NCI-H69 (cell line): Measurements from ENCODE around the gene METRN.

ENCODE experiments used
- DNase-seq: peaks from one replicate; lab custom pipeline; 2025; lab: John Stamatoyannopoulos, UW

METRN gene

GRCh38 chr16:760065-760464, 45.1 kb downstream of the METRN start:
- DNase-seq: no peak

GRCh38 chr16:760545-761343, 45.8 kb downstream of the METRN start, which contains the start of gene MSLN:
MSLN (plus strand) TSS chr16:760734; CDS start chr16:762681, 1,947 bp downstream.
- no peak for DNase-seq

DNA sequence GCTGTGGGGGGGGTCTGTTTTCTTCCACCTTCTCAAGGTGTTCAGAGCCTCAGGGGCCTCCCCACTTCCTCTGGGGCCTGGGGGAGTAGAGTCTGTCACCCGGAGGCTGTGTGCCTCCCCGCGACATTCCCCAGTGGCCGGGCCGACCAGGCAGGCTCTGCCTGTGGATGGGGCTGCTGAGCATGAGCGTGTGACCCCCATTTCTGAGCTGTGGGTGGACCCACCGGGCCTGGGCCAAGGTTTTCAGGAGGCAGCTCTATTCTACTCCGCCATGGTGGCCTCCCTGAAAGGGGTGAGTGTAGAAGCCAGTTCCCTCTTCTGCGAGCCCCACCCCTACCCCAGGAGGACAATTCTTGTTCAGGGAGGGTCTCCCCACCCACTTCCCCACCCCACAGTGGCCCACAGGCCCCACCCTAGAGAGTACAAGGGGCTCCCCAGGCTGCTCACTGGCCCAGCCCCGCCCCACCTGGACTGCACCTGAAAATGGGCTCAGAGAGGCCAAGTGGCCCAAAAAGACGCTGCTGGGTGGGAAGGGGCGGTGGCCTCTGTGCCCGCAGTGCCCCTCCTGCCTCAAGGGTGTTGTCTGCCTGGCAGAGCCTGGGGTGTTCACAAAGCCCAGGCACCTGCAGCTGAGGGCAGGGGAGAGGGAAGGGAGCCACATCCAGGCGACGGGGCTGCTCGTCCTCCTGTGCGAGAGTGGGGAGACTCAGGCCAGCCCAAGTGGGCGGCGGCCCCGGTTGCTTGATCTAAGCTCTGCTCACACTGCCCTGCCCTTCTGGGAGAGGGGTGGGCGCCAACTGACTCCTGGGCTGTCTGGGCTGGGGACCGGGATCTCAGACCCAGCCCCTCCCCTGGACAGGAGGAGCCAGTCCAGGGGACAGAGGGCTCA, 47.0 kb downstream of the METRN start:
- DNase-seq: no peak

DNA sequence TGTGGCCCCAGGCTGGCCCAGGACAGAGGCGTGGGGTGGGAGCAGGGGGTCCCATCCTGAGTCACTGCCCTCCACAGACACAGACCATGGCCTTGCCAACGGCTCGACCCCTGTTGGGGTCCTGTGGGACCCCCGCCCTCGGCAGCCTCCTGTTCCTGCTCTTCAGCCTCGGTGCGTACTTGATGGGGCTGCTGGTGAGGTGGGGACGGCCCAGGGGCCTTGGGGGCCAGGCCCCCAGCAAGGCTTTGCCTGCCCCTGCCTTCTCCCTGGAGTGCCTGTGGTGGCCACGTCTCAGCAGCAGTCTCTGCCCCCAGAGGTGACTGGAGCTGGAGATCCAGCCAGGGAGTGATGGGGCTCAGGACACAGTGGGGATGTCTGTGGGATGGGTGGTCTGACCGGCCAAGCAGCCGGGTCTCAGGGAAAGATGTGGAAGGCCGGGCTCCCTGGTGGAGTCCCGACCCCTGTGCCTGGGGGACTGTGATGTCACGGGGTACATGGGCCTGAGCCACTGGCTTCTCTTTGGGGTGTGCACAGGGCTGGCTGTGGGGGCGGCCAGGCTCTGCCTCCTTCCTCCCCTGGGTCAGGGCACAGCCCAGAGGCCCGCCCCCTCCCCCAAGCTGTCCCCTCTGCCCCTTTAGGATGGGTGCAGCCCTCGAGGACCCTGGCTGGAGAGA, 47.8 kb downstream of the METRN start:
- DNase-seq: no peak

- DNase-seq: no peak
These were observed 48.7 kb downstream of the METRN start for GRCh38 chr16:763369-764183.

GRCh38 chr16:764184-764750, 49.3 kb downstream of the METRN start:
- DNase-seq: no peak

GRCh38 chr16:764848-765487, 50.0 kb downstream of the METRN start:
- no peak for DNase-seq

DNA sequence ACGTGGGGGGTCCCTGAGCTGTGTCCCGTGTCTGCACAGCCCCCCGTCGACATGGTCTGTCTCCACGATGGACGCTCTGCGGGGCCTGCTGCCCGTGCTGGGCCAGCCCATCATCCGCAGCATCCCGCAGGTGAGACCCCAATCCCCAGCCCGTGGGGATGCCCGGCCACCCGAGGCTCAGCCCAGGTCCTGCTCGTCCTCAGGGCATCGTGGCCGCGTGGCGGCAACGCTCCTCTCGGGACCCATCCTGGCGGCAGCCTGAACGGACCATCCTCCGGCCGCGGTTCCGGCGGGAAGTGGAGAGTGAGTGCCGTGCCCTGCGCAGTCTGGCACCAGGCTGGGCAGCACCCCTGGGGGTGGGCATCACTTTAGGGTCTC, 50.6 kb downstream of the METRN start:
- DNase-seq: no peak

GRCh38 chr16:766008-766819, 51.3 kb downstream of the METRN start:
- DNase-seq: no peak

- DNase-seq: no peak
These were observed 52.1 kb downstream of the METRN start for GRCh38 chr16:766820-767640.

DNA sequence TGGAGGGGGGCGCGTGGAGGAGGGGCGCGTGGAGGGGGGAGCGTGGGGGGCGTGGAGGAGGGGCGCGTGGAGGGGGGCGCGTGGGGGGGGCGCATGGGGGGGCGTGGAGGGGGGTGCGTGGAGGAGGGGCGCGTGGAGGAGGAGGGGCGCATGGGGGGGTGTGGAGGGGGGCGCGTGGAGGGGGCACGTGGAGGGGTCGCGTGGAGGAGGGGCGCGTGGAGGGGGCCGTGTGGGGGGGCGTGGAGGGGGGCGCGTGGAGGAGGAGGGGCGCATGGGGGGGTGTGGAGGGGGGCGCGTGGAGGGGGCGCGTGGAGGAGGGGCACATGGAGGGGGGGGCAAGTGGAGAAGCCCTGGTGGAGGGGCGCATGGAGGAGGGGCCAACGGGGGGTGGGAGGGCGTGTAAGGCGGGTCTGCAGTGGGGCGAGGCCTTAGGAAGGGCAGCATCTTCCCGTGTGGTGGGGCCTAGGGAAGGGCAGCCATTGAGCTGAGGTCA, 52.9 kb downstream of the METRN start:
- no peak for DNase-seq

DNA sequence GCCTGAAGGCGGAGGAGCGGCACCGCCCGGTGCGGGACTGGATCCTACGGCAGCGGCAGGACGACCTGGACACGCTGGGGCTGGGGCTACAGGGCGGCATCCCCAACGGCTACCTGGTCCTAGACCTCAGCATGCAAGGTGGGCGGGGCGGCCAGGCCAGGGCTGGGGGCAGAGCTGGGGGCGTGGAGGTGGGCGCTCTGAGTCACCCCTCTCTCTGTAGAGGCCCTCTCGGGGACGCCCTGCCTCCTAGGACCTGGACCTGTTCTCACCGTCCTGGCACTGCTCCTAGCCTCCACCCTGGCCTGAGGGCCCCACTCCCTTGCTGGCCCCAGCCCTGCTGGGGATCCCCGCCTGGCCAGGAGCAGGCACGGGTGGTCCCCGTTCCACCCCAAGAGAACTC, 53.5 kb downstream of the METRN start:
- DNase-seq: no peak
